PC-3 (cell line): ENCODE results near the gene ALDH3A2. TPM values are rescaled to one million over a fixed set of nuclear protein-coding genes. Genes with fewer than 3 reads are reported as not detected.

ENCODE experiments used
- ATAC-seq: fragments of 200-7000 bp; cut with Tn5 transposase; 2 replicates; pipeline ENCODE4 v1.9.1; 2020; ENCODE audit warnings: mild to moderate bottlenecking, moderate library complexity
- Bru-seq: library from RNA; stranded (reverse); fragments of 400-500 nt; gene quantifications from one replicate; lab custom pipeline; 2021; lab: Mats Ljungman, UMichigan
- BruChase-seq, 2 experiments: library from RNA; stranded (reverse); fragments of 400-500 nt; gene quantifications; one replicate each; lab custom pipeline; 2021; lab: Mats Ljungman, UMichigan
- BruUV-seq: library from RNA; stranded (reverse); fragments of 400-500 nt; replicated peaks from 2 replicates; lab custom pipeline; 2021; lab: Mats Ljungman, UMichigan
- CTCF ChIA-PET: fragments of 300-600 bp; sonication (Branson Sonifier 250); formaldehyde crosslinking; loops from one replicate; lab custom pipeline; 2022; ENCODE audit warnings: antibody characterized with exemption; lab: Charles Lee
- POLR2A ChIA-PET: fragments of 300-600 bp; sonication (Branson Sonifier 250); formaldehyde crosslinking; loops from one replicate; lab custom pipeline; 2022; ENCODE audit warnings: antibody characterized with exemption; ENCODE audit not compliant: unreplicated experiment; lab: Charles Lee
- DNase-seq: peaks from one replicate; pipeline ENCODE4 v3.0.0-alpha.2; 2015
- H2AFZ ChIP-seq: fragments of 300-600 bp; sonication (generic); 2 replicates; pipeline ENCODE4 v1.6.0; 2016; ENCODE audit warnings: antibody characterized with exemption, low read length
- H3F3A ChIP-seq: fragments of 300-600 bp; sonication (generic); one replicate; pipeline ENCODE4 v1.6.0; 2017; ENCODE audit warnings: antibody characterized with exemption, low read length, control low read depth, mild to moderate bottlenecking; ENCODE audit not compliant: unreplicated experiment
- H3K27ac ChIP-seq: fragments of 300-600 bp; sonication (generic); 2 replicates; pipeline ENCODE4 v1.5.1; 2016; ENCODE audit warnings: mild to moderate bottlenecking, low read length
- H3K27me3 ChIP-seq: fragments of 300-600 bp; sonication (generic); 2 replicates; pipeline ENCODE4 v1.6.1; 2016; ENCODE audit warnings: low read length, mixed read lengths
- H3K36me3 ChIP-seq: fragments of 300-600 bp; sonication (generic); 2 replicates; pipeline ENCODE4 v1.6.1; 2016; ENCODE audit warnings: low read depth, mixed run types, low read length, mixed read lengths
- H3K4me1 ChIP-seq: fragments of 300-600 bp; sonication (generic); 2 replicates; pipeline ENCODE4 v1.5.1; 2016; ENCODE audit warnings: low read length; ENCODE audit not compliant: insufficient read depth
- H3K4me2 ChIP-seq: fragments of 300-600 bp; sonication (generic); 2 replicates; pipeline ENCODE4 v1.6.0; 2016; ENCODE audit warnings: low read length
- H3K4me3 ChIP-seq: fragments of 300-600 bp; sonication (generic); 2 replicates; pipeline ENCODE4 v1.5.1; 2016; ENCODE audit warnings: mild to moderate bottlenecking, low read length, mixed read lengths
- H3K79me2 ChIP-seq: fragments of 300-600 bp; sonication (generic); 2 replicates; pipeline ENCODE4 v1.6.1; 2017; ENCODE audit warnings: low read length, mixed read lengths
- H3K9ac ChIP-seq: fragments of 300-600 bp; sonication (generic); 2 replicates; pipeline ENCODE4 v1.6.0; 2016; ENCODE audit warnings: mild to moderate bottlenecking, low read length
- H3K9me2 ChIP-seq: fragments of 300-600 bp; sonication (generic); replicated peaks from 2 replicates; pipeline ENCODE4 v1.6.1; 2016; ENCODE audit warnings: mixed run types, low read length, mixed read lengths
- H3K9me3 ChIP-seq: fragments of 300-600 bp; sonication (generic); 2 replicates; pipeline ENCODE4 v1.6.1; 2016; ENCODE audit warnings: low read length, mixed read lengths
- H4K20me1 ChIP-seq: fragments of 300-600 bp; sonication (generic); 2 replicates; pipeline ENCODE4 v1.6.1; 2016; ENCODE audit warnings: low read length, mixed read lengths
- EZH2 ChIP-seq: fragments of 300-600 bp; sonication (generic); IDR thresholded peaks from one replicate; pipeline ENCODE4 v1.6.1; 2017; ENCODE audit warnings: antibody characterized with exemption, mild to moderate bottlenecking, low read length; ENCODE audit not compliant: unreplicated experiment
- EZH2phosphoT487 ChIP-seq: fragments of 300-600 bp; sonication (generic); IDR thresholded peaks from 2 replicates; pipeline ENCODE4 v1.6.1; 2018; ENCODE audit warnings: mild to moderate bottlenecking, antibody characterized with exemption, low read length, borderline replicate concordance
- intact Hi-C: fragments of 100-400 bp; cut with micrococcal nuclease; formaldehyde crosslinking; loops from 2 replicates; pipeline ENCODE4 v1.9.0; 2023
- long read RNA-seq: library from polyadenylated mRNA; unstranded; transcript quantifications from one replicate; pipeline ENCODE4 v2.0.0, GENCODE V29; 2021; ENCODE audit not compliant: unreplicated experiment
- total RNA-seq: library from RNA; depleted of rRNA; stranded (reverse); fragments of >200 nt; gene quantifications from 2 replicates; pipeline ENCODE4 v1.2.3, GENCODE V29; 2014; rRNA removed
- TF ChIP-seq, protein P1 (sequence below): fragments of 300-600 bp; sonication (generic); conservative IDR thresholded peaks from 2 replicates; pipeline ENCODE4 v1.5.1; 2017; ENCODE audit warnings: antibody characterized with exemption, low read depth, mild to moderate bottlenecking, low read length

Gene ALDH3A2
- total RNA-seq (125 and 143 TPM in 2 replicates), Bru-seq, nascent RNA (percentile 93 among the genes with signal in this experiment), BruChase-seq, experiment 1, labeled RNA remaining after a 6-hour chase (percentile 91 among the genes with signal in this experiment), BruChase-seq, experiment 2, labeled RNA remaining after a 2-hour chase (percentile 91 among the genes with signal in this experiment)
- long read RNA-seq, transcript ALDH3A2-210 (1 exons, 3,512 nt): minor isoform, 39 of 302 reads
- long read RNA-seq, transcript ALDH3A2-207 (7 exons, 1,383 nt): minor isoform, 8 of 302 reads
- long read RNA-seq, transcript ALDH3A2-201 (10 exons, 3,928 nt): major isoform, 189 of 302 reads
- long read RNA-seq, transcript ALDH3A2-202 (11 exons, 3,828 nt): minor isoform, 13 of 302 reads
- long read RNA-seq, partial matches to known transcripts: 19 of 302 reads
- long read RNA-seq, other reads (novel, unspliced or antisense): 24 of 302 reads

DNA sequence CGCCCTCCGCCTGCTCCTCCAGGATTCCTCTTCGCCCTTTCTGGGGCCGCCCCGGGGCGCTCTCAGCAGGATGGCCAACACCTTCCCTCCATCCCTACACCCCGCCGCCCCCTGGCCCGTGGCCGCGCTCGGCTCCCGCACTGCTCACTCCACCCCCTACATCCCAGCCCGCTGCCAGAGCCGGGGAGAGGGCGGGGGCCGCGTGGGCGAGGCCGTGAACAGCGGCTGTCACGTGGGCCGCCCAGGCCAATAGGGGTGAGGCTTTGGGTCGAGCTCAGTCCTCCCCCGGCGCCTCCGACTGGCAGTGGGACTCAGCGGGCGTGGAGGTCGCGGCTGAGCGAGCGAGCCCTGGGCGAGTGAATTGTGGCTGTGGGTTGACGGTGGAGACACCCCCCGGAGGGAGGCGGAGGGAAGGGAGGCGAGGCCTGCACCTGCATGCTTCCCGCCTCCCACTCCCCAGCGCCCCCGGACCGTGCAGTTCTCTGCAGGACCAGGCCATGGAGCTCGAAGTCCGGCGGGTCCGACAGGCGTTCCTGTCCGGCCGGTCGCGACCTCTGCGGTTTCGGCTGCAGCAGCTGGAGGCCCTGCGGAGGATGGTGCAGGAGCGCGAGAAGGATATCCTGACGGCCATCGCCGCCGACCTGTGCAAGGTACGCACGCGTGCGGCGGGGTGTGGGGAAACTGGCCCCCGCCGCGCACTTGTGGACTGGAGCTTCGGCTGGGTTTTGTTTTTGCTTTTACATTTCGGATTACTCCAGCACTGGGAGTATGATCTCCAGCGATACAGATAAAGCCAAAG, at the start of gene ALDH3A2:
ALDH3A2 (plus strand) TSS at position 277 of the 799 bp plus-strand sequence; CDS start at position 498, 221 bp downstream.
- TF ChIP-seq EZH2phosphoT487: no peak
- TF ChIP-seq, protein P1, sequence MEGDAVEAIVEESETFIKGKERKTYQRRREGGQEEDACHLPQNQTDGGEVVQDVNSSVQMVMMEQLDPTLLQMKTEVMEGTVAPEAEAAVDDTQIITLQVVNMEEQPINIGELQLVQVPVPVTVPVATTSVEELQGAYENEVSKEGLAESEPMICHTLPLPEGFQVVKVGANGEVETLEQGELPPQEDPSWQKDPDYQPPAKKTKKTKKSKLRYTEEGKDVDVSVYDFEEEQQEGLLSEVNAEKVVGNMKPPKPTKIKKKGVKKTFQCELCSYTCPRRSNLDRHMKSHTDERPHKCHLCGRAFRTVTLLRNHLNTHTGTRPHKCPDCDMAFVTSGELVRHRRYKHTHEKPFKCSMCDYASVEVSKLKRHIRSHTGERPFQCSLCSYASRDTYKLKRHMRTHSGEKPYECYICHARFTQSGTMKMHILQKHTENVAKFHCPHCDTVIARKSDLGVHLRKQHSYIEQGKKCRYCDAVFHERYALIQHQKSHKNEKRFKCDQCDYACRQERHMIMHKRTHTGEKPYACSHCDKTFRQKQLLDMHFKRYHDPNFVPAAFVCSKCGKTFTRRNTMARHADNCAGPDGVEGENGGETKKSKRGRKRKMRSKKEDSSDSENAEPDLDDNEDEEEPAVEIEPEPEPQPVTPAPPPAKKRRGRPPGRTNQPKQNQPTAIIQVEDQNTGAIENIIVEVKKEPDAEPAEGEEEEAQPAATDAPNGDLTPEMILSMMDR: 0 out of 2 replicates have a peak, but pooled peaks have one; percentile 29
- no peak for TF ChIP-seq EZH2
- no peaks in the 10 kb centered on the region for H3K27me3 ChIP-seq
- intact Hi-C loops: loop anchor here (1.0 to 5.0 kb wide), 3 partner anchors 105 to 134 kb away; no protein-coding TSS in a partner anchor
- DNase-seq (peak; percentile 97), ATAC-seq (peak; percentile 85)
- BruUV-seq: TSS peak; percentile 37
- peak within 1 kb of the TSS; percentile 90 for H3K4me3 ChIP-seq
- H3K9me3 ChIP-seq: no peaks in the 10 kb centered on the region
- POLR2A ChIA-PET: interaction anchor here (0.6 to 1.0 kb wide), 5 partner anchors 11 to 350 kb away, joined by 3 to 6 read pairs (median 3); partner anchors contain the start of gene ALDH3A1
- peak within 1 kb of the TSS; percentile 92 for H3K4me2 ChIP-seq
- H2AFZ ChIP-seq: peak within 1 kb of the TSS; percentile 86
- H3K9me2 ChIP-seq: no peaks in the 10 kb centered on the region
- H3K36me3 ChIP-seq: peaks cover 9% of the 10 kb centered on the region; the same call in 1 of the 2 replicates
- peak within 1 kb of the TSS; percentile 76 for H3K27ac ChIP-seq
- peaks cover 64% of the 10 kb centered on the region for H3K4me1 ChIP-seq
- CTCF ChIA-PET: interaction anchor here (0.6 to 1.4 kb wide), 5 partner anchors 23 to 128 kb away, joined by 3 to 4 read pairs (median 3); partner anchors contain the start of gene ALDH3A1
- peak within 1 kb of the TSS; percentile 81 for H3K9ac ChIP-seq
- peaks cover 46% of the 10 kb centered on the region for H3K79me2 ChIP-seq
- peaks cover 4% of the 10 kb centered on the region; the same call in 1 of the 2 replicates for H4K20me1 ChIP-seq
- peaks cover 8% of the 10 kb centered on the region for H3F3A ChIP-seq

DNA sequence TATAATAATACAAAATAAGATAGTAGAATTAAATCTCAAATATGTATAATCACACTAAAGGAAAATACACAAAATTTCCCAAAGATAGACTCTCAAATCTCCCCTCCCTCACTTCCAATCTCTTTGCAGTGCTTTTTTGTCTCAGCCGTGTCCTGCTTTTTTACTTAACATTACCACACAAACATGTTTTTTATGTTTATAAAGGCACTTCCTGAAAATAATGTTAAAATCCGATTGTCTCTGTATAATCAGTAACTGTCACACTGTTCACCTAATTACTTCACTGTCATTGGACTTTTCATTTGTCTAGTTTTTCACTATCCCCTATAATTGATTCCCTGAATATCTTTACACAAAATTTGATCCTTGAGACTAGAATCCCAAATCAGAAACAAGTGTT, 38.2 kb upstream of the ALDH3A2 start:
- Histone ChIP-seq H4K20me1 (no peaks in the 10 kb centered on the region), H3K4me3 (no peak overlapping the region), H3K27ac (no peak overlapping the region), H3K9ac (no peak overlapping the region), H3F3A (no peaks in the 10 kb centered on the region), H3K27me3 (no peaks in the 10 kb centered on the region), H3K4me1 (no peaks in the 10 kb centered on the region), H3K9me2 (no peaks in the 10 kb centered on the region), H2AFZ (no peak overlapping the region), H3K36me3 (no peaks in the 10 kb centered on the region), H3K79me2 (no peaks in the 10 kb centered on the region), H3K4me2 (no peak overlapping the region), H3K9me3 (no peaks in the 10 kb centered on the region)
- ChIA-PET CTCF (no interaction called here), POLR2A (no interaction called here)
- intact Hi-C loops: no loop called here
- no TSS peak for BruUV-seq
- ATAC-seq (no peak), DNase-seq (no peak)
- no peak for TF ChIP-seq EZH2phosphoT487
- TF ChIP-seq, protein P1: no peak
